Hepatic stellate cell (primary cell): Measurements from ENCODE around the gene RABEP2.
A peak's percentile ranks its signal among the peaks of the same experiment; 100 is the strongest.
"Not testable (repeated sequence)": the region's sequence is repeated elsewhere in the genome, so short reads cannot be mapped to it uniquely, and the experiment has no call there.

Experiments used
- DNase-seq: peaks from one replicate; pipeline ENCODE4 v3.0.0; 2011; ENCODE audit warnings: low spot score

RABEP2 gene

DNA sequence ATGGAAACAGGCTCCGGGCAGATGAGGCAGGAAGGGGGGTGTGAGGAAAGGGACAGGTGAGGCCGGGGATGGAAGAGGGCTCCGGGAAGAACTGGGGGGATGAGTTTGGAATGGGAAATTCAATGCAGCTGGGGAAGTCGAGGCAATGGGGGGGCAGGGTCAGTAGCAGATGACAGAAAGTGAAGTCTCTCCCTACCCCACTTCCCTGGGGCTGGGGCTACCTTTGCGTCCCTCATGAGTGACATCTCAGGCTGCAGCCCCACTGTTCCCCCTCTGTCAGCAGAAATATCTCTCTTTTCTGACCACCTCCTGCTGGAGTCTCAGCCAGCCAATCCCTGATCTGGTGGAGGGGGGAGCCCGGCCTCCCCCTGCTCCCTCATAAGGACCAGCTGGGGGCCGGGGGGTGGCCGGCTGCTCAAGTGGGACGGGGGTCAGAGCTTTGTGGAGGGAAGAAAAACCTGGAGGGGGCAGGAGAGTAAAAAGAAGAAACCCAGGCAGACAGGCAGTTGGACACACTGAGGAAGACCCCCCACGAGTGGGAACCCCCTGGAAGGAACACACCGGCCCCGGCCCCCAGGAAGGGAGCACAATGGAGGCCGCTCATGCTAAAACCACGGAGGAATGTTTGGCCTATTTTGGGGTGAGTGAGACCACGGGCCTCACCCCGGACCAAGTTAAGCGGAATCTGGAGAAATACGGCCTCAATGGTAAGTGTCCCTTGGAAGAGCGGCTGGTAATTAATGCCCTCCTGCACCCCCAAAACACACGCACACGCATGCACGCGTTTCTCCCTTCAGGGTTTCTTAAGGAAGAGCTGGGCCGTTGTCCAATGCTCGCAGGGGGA lies 46.7 kb downstream of the RABEP2 start, which contains the start of gene ATP2A1:
TSS of gene ATP2A1 (plus strand) at position 406 of the 844 bp plus-strand sequence. CDS start at position 590, 184 bp downstream.
- DNase-seq = no peak

DNA sequence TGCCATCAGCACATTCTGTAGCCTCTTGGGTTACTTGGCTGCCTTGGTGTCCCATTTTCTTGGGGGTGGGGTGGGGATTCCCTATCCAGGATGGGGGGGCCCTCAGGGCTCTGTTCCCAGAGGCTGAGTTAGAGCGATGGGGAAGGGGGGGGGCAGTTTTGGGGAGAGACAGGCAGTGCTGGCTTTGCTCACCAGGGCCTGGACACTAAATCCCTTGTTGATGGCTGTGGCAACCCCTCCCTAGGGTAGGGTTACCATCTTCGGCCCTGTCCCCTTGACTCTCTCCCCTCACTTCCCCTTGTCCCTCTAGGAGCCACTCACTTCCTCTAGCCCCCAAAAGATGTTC lies 47.4 kb downstream of the RABEP2 start:
- no peak for DNase-seq

DNA sequence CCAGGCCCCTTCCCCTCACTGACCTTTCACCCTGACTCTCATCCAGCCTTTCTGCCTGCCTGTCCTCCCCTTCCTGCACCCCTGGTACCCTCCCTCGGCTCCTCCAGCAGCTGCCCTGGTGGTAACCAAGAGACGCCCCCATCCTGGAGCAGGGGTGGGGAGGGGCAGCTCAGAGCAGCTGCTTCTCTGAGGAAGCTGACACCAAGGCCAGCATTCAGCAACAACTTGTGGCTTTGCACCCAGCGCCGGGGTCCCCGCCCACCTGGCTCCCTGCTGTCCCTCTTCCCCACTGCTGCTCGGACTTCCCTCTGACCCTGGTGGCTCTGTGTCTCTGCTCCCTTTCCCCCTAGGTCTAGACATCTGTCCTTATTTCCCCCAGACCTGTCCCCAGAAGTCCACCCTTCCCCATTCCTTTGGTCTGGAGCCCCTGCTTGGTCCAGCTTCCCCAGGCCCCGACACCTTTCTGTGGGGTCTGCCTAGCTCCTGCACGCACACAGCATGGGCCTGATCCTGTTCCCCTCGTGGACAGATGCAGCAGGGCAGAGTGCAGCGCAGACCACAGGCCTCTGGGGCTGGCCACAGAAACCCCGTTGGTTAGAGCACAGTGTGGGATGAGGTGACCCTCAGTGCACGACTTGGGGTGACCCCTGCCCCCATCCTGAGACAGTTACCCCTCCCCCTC lies 47.9 kb downstream of the RABEP2 start:
- no peak for DNase-seq

DNA sequence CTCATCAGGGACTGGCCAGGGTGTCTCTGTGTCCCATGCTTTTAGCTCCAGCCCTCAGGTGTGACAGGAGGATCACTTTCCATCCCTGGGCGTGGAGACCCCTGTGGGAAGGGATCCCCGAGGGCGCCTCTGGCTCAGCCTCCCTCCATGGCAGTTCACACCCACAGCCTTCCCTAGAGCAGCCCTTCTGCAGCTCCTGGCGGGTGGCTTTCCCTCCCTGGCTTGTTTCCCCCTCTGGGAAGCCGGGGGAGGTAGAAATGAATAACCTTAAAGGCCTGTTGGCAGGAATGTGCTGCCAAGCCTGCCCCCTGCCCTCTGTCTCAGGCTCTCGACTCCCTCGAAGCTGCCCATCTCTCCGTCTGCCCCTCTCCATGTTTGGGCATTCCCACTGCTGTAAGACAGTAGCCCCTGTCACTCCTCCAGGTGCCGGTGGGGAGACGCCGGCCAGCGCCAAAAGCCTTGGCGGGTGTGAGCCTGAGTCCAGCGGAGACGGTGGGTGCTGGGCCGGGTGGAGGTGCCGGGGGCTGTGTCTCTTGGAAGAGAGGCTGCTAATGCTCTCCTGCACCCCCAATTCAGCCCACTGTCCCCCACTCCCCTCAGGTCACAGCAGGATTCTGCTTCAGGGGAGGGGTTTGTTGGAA lies 48.9 kb downstream of the RABEP2 start:
- no peak for DNase-seq

DNA sequence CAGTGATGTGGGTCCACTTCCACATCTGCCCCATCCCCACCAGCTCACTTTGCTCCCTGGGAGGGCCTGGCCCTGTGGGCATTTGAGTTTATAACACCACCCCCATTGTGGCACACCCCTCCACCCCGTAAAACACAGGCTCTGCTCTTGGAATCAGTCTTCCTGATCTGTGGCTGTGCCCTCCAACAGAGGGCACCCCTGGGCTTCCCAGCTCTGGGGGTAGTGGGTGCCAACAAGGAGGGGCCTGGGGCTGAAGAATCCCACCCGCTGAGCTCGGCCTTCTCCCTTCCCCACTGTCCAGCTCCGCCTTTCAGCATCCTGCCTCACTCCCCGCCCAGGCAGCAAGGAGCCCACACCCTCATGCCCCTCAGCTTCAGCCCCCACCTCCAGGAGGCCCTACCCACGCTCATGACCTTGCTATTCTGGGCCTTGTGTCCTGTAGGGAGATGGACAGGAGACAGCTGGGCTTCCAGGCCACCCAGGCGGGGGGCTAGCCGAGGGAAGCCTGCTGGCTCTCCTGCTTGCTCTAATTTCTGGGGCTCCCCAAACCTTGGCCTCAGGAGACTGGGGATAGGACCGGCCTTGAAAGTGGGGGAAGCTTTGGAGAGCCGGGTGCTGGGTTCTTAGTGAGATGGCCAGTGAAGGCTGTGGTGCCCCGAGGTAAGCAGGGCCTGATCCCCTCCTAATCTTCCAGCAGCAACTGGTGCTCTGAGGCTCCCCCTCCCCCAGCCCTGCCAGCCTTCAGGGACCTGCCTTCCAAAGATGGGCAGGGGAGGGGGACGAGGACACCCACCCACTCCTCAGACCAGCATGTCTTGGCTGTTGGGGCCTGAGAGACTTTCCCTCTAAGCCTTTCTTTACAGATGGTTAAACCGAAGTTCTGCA lies 49.7 kb downstream of the RABEP2 start:
- DNase-seq = no peak

DNA sequence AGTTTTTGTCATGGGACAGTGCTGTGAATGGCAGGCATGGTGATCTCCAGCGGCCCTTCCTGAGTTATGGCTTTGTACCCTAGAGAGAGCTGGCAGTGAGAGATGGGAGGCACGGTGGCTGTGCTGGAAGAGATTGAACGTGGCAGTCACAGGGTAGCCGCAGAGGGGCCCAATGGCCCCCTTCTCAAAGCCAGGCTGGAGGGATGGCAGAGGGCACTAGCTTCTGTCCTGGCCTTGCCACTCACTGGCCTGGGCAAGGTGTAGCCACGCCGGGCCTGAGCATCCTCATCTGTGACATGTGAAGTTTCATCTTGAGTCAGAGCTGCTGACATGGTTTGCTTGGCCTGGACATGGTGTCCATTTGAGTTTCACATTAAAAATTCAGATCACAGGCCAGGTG lies 50.6 kb downstream of the RABEP2 start:
- DNase-seq = no peak

DNA sequence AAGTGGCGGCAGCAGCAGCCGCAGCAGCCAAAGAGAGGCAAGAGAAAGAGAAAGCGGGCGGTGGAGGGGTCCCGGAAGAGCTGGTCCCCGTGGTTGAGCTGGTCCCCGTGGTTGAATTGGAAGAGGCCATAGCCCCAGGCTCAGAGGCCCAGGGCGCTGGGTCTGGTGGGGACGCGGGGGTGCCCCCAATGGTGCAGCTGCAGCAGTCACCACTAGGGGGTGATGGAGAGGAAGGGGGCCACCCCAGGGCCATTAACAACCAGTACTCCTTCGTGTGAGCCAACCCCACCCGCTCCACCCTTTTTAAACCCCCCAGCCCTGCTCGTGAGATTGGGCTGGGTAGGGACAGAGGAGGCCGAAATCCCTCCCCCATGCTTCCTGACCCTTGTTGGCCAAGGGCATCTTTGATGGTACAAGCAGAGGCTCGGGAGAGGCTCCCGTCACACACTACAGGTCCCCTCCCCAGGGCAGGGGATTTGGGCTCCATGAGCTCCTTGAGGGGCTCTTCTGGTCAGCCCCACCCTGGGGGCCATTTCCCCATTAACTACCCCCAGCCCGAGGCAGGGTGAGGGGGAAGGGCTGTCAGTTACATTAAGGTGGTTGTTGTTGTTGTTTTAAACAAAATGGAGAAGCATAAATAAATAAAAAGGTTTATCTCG lies 51.4 kb downstream of the RABEP2 start:
- DNase-seq = peak; percentile 64

DNA sequence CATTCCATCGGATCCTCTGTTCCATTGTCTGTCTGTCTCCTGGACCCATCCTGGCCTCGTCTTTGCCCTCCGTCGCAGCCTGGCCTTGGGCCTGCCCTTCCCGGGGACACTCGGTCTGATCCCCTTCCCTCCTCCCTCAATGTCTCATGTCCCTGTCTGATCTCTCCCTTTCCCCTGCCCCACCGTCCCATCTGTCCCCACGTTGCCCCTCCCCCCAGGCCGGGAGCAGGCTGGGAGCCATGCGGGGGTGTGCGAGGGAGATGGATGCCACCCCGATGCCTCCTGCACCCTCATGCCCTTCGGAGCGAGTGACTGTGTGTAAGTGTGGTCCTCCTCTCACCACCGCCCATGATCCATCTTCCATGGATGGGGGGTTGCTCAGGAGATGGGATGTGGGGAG lies 52.1 kb downstream of the RABEP2 start:
- DNase-seq = no peak

DNA sequence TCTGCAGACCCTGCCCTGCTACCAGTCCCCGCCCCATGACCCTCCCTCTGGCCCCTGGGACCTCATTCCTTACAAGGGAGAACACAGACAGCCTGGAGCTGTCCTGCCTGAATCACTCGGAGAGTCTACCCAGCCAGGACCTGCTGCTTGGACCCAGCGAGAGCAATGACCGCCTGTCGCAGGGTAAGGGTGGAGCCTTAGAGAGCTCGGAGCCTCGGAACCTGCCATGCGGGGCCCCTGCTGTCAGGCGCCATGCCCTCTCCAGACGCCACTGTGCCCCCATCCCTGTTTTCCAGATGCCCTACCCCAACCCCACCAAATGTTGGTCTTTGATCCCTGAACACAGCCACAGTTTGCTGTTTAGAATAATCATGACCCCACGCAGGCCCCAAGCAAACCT lies 55.8 kb downstream of the RABEP2 start:
- DNase-seq = no peak

DNA sequence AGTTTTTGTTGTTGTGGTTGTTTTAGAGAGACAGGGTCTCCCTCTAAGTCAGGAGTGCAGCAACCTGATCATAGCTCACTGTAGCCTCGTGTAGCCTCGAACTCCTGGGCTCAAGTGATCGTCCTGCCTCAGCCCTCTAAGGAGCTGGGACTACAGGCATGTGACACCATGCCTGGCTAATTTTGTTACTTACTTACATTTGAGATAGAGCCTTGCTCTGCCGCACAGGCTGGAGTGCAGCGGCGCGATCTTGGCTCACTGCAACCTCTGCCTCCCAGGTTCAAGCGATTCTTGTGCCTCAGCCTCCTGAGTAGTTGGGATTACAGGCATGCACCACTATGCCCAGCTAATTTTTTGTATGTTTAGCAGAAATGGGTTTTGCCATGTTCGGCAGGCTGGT lies 57.4 kb downstream of the RABEP2 start:
- DNase-seq = not testable (repeated sequence)

DNA sequence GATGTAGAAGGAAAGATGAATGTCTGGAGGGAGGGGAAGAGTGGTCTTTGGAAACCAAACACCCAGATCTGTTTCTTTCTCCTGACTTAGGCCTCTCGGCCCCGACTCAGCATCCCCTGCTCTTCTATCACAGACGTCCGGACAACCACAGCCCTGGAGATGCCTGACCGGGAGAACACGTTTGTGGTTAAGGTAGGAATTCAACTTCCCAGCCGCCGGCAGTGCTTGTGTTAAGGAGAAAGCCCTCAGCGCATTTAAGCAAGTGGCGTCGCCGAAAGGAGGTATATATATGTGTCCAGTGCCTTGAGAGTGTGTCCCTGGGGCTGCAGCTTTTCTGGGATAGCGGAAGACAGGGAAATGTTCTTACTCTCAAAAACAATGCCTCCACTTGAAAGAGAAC lies 57.8 kb downstream of the RABEP2 start:
- DNase-seq = no peak

DNA sequence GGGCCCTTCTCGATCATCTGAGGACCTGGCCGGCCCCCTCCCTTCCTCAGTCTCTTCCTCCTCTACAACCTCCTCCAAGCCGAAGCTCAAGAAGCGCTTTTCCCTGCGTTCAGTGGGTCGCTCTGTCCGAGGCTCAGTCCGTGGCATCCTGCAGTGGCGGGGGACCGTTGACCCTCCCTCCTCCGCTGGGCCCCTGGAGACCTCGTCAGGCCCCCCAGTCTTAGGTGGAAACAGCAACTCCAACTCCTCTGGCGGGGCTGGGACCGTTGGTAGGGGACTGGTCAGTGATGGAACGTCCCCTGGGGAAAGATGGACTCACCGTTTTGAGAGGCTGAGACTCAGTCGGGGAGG lies 58.6 kb downstream of the RABEP2 start:
- DNase-seq = no peak

DNA sequence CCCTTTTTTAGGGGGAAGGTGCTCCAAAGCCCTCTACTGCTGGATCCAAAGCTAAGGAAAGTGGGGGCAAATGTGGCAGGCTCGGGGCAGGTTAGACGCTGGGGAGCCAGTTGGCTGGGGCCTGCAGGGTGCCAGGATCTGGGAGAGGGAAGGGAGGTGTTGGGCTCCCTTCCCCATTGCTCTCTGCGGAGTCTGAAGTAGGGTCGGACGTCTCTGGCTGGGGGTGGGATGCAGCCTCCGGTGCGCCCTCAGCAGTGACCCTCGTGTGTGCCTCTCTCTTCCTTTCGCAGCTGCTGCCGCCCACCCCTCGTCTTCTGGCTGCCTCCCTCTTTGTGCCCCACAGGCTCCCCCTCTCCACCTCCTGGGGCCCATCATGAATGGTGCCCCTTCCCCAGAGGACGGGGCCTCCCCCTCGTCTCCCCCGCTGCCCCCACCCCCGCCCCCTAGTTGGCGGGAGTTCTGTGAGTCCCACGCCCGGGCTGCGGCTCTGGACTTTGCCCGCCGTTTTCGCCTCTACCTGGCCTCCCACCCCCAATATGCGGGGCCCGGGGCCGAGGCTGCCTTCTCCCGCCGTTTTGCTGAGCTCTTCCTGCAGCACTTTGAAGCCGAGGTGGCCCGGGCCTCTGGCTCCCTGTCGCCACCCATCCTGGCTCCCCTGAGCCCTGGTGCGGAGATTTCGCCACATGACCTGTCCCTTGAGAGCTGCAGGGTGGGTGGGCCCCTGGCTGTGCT lies 59.1 kb downstream of the RABEP2 start:
- DNase-seq = no peak

DNA sequence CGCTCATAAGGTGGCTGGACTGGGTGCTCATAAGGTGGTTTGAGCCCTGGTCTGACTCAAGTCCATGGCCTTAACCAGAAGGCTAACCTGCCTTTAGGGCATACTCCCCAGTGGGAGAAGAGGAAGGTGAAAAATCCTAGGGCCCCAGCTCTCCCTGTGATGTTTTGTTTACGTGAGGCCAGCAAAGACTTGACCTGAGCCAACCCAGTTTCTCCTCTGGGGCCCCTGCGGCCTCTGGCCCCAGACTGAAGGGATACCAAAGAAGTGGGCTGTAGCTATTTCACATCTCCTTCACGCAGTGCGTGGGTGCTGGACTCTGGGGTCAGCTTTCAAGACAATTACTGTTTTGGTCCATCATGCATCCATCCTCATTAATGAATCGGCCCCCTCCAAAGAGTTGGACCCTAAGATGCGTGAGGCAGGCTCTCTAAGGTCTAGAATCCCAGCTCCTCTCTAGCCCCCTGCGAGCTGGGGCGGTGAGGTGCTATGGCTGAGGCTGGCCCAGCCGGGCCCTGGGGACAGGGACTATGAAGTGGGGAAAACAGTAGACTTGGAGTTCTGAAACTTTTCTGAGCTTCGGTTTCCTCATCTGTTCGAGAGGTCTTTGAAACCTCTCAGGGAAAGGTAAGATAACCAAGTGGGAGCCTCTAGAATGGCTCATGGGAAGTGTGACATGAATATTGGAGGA lies 59.9 kb downstream of the RABEP2 start:
- DNase-seq = no peak

DNA sequence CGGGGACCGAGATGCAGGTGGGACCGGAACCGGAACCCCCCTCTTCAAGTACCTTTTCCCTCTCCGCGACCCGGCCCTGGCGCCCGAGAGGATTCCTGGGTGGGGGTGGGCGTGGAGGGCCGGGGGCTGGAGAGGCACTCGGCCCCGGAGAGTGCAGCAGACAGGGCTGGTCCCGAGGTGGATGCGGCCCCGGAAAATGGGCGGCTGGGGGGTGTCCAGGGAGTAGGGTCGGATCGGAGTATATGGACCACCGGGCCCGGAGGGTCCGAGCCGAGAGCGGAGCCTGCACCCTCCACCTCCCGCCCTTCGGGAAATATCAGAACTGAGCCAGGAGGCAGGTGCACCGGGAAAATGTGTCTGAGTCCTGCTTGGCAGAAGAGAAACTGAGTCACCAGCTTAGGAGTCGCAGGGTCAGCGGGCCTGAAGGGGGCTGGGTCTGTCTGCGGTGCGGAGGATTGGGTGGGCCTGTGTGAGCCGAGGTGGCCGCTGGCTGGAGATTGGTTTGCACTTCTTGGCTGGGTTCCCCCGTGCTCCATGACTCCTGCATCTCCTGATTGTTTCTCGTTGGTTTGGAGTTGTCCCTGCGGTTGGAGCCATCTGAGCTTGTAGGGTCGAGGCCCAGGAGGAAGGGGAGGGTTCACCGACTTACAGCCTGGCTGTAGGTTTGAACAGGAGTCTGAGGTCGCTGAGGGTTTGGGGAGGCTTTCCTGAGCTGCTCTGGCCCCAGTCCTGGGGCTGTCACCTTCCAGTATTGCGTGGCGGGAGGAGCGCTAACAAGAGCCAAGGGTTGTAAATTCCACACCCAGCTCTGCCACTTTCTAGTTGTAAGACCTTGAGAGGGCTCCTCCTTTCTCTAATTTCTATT lies 60.9 kb downstream of the RABEP2 start:
- peak; percentile 62 for DNase-seq

DNA sequence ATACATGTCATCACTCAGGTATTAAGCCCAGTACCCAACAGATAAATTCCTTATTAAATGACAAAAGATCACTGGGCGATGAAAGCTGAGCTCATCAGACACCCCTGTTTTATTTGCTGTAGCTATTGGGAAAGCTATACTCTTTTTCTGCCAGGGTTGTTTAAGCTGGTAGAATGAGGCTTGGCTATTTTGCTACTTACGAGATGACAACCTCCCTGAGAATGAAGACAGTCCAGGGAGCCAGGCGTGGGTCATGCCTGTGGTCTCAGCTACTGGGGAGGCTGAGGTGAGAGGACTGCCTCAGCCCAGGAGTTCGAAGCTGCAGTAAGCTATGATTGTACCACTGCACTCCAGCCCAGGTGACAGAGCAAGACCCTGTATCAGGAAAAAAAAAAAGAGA lies 65.7 kb downstream of the RABEP2 start:
- no peak for DNase-seq

DNA sequence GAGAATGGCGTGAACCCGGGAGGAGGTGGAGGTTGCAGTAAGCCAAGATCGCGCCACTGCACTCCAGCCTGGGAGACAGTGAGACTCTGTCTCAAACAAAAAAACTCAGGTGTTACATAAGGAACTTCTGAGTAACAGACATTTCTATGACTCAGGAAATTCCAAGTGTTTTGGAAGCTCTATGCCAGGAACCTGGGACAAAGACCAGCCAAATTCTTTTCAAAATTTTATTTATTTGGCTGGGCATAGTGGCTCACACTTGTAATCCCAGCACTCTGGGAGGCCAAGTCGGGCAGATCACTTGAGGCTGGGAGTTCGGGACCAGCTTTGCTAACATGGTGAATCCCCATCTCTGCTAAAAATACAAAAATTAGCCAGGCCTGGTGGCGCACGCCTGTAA lies 66.6 kb downstream of the RABEP2 start:
- no peak for DNase-seq
